Astrocyte of the spinal cord (primary cell): ENCODE data around the gene GPR179.
A peak's percentile ranks its signal among the peaks of the same experiment; 100 is the strongest.
"Not testable (repeated sequence)": the region's sequence is repeated elsewhere in the genome, so short reads cannot be mapped to it uniquely, and the experiment has no call there.

ENCODE experiments used
- DNase-seq: peaks from one replicate; pipeline ENCODE4 v3.0.0; 2011; ENCODE audit warnings: low read depth, low spot score
- H3K4me3 ChIP-seq: 2 replicates; pipeline ENCODE4 v1.5.1; 2011; ENCODE audit warnings: low read depth, mild to moderate bottlenecking, low read length, moderate library complexity
- CTCF ChIP-seq: IDR thresholded peaks from 2 replicates; pipeline ENCODE4 v1.5.1; 2012; ENCODE audit warnings: low read depth, mild to moderate bottlenecking, low read length, inconsistent platforms
- in situ Hi-C: cut with HindIII; loops from 2 replicates; pipeline ENCODE4 v1.10.0; 2017; ENCODE audit warnings: low sequenced_read_pairs

Gene GPR179

GRCh38 chr17:38288217-38288827 is 55.4 kb downstream of the GPR179 start:
- in situ Hi-C loops, H3K4me3 ChIP-seq: not testable (repeated sequence)
- peak; percentile 16 for DNase-seq
- peak; percentile 48 for TF ChIP-seq CTCF

- DNase-seq, result peak; percentile 22
- H3K4me3 ChIP-seq, in situ Hi-C loops: not testable (repeated sequence)
Measured at GRCh38 chr17:38286501-38287091, 57.2 kb downstream of the GPR179 start.

GRCh38 chr17:38285994-38286393 is 57.8 kb downstream of the GPR179 start:
- H3K4me3 ChIP-seq, DNase-seq, in situ Hi-C loops: not testable (repeated sequence)
